ENCODE results near the gene MPP3. TPM values are rescaled to one million over a fixed set of nuclear protein-coding genes. Genes with fewer than 3 reads are reported as not detected.

MPP3 gene
- total and polyA plus RNA-seq, 10 of the 15 experiments (the other 5 are each of a cell fraction or from before 2014, with no cell fraction given) = not detected

- H3K27me3 ChIP-seq (replicated peaks in 1 of 2; ENCODE audit: control insufficient read depth in 2 of 2, insufficient read depth in 2 of 2, low read length in 1 of 2) = no peaks in the 10 kb centered on the region; a peak in 1 of 4 replicates
- no peak overlapping the region for H3K9ac ChIP-seq (ENCODE audit: control insufficient read depth, insufficient read depth, low read length)
- ChIA-PET POLR2A (interaction anchor here (0.6 kb wide), 1 partner anchor 377 kb away, joined by 3 read pairs; no protein-coding TSS in a partner anchor), SMC1A (ENCODE audit: uncharacterized antibody, unreplicated experiment) (interaction anchor here (1.6 kb wide), 1 partner anchor 13 kb away, joined by 3 read pairs; no protein-coding TSS in a partner anchor), RAD21 (ENCODE audit: unreplicated experiment) (no interaction called here), CTCF (interaction anchor here (1.3 to 1.6 kb wide), 4 partner anchors 12 to 146 kb away, joined by 3 to 4 read pairs (median 4); no protein-coding TSS in a partner anchor)
- H3K27ac ChIP-seq (ENCODE audit: control insufficient read depth, insufficient read depth) = no peak overlapping the region
- H3K4me2 ChIP-seq (ENCODE audit: control insufficient read depth, insufficient read depth) = no peak overlapping the region
- no peaks in the 10 kb centered on the region for H3K4me1 ChIP-seq (ENCODE audit: control insufficient read depth, insufficient read depth, low read length)
- BruUV-seq (replicated peaks) = no TSS peak
- FAIRE-seq (no peak), DNase-seq (ENCODE audit: low read depth, low spot score) (no peak), ATAC-seq (no peak)
- no peak overlapping the region for H2AFZ ChIP-seq (ENCODE audit: control insufficient read depth, low read depth, low read length)
- no peaks in the 10 kb centered on the region for H3K36me3 ChIP-seq (ENCODE audit: control insufficient read depth in 2 of 2, insufficient read depth in 2 of 2, low read length in 1 of 2)
- no peaks in the 10 kb centered on the region for H4K20me1 ChIP-seq (ENCODE audit: control insufficient read depth, insufficient read depth)
- no peaks in the 10 kb centered on the region for H3K9me3 ChIP-seq (replicated peaks; ENCODE audit: control insufficient read depth, insufficient read depth, low read length)
- in situ Hi-C loops (cut with MboI) (no loop called here), intact Hi-C loops (cut with micrococcal nuclease; ENCODE audit: unreplicated experiment) (no loop called here)
- H3K79me2 ChIP-seq (ENCODE audit: control insufficient read depth, insufficient read depth, low read length) = no peaks in the 10 kb centered on the region
- no peak overlapping the region for H3K4me3 ChIP-seq
- 26% methylated on average over 4 of the region's 4 CpGs for WGBS (ENCODE audit: insufficient coverage, insufficient replicate concordance, low lambda C conversion rate, missing lambda C conversion rate)
- TF ChIP-seq EP300 (IDR thresholded peaks at IDR 0.05; ENCODE audit: borderline replicate concordance in 1 of 2, control insufficient read depth in 1 of 2, low read depth in 2 of 2, low read length in 2 of 2) = no peak
- no peak for TF ChIP-seq RELB (IDR thresholded peaks at IDR 0.05; ENCODE audit: low read depth)
- no peak for TF ChIP-seq ZNF622 (IDR thresholded peaks at IDR 0.05)
- TF ChIP-seq RB1 (IDR thresholded peaks at IDR 0.05; ENCODE audit: borderline replicate concordance) = no peak
- no peak for TF ChIP-seq NFXL1 (IDR thresholded peaks at IDR 0.05; ENCODE audit: borderline replicate concordance)
- no peak for TF ChIP-seq CEBPB (IDR thresholded peaks at IDR 0.05; ENCODE audit: borderline replicate concordance in 1 of 2, low read depth in 2 of 2, low read length in 2 of 2)
- TF ChIP-seq ETV6 (conservative IDR thresholded peaks at IDR 0.05 in 1 of 2, IDR thresholded peaks at IDR 0.05 in 1 of 2; ENCODE audit: borderline replicate concordance in 1 of 2, low read depth in 1 of 2) = no peak
- TF ChIP-seq MTA2 (IDR thresholded peaks at IDR 0.05; ENCODE audit: low read depth) = no peak
- TF ChIP-seq, protein P1, sequence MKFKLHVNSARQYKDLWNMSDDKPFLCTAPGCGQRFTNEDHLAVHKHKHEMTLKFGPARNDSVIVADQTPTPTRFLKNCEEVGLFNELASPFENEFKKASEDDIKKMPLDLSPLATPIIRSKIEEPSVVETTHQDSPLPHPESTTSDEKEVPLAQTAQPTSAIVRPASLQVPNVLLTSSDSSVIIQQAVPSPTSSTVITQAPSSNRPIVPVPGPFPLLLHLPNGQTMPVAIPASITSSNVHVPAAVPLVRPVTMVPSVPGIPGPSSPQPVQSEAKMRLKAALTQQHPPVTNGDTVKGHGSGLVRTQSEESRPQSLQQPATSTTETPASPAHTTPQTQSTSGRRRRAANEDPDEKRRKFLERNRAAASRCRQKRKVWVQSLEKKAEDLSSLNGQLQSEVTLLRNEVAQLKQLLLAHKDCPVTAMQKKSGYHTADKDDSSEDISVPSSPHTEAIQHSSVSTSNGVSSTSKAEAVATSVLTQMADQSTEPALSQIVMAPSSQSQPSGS (IDR thresholded peaks at IDR 0.05; ENCODE audit: low read length) = no peak
- TF ChIP-seq ASH2L (IDR thresholded peaks at IDR 0.05; ENCODE audit: borderline replicate concordance, low read depth) = no peak
- no peak for TF ChIP-seq CHD2 (IDR thresholded peaks at IDR 0.05; ENCODE audit: borderline replicate concordance, low read depth, low read length)
- no peak for TF ChIP-seq KLF5 (IDR thresholded peaks at IDR 0.05; ENCODE audit: partially characterized antibody)
- TF ChIP-seq NR2C2 (IDR thresholded peaks at IDR 0.05; ENCODE audit: borderline replicate concordance, control insufficient read depth, insufficient read length, low read depth) = no peak
- TF ChIP-seq, protein P2, sequence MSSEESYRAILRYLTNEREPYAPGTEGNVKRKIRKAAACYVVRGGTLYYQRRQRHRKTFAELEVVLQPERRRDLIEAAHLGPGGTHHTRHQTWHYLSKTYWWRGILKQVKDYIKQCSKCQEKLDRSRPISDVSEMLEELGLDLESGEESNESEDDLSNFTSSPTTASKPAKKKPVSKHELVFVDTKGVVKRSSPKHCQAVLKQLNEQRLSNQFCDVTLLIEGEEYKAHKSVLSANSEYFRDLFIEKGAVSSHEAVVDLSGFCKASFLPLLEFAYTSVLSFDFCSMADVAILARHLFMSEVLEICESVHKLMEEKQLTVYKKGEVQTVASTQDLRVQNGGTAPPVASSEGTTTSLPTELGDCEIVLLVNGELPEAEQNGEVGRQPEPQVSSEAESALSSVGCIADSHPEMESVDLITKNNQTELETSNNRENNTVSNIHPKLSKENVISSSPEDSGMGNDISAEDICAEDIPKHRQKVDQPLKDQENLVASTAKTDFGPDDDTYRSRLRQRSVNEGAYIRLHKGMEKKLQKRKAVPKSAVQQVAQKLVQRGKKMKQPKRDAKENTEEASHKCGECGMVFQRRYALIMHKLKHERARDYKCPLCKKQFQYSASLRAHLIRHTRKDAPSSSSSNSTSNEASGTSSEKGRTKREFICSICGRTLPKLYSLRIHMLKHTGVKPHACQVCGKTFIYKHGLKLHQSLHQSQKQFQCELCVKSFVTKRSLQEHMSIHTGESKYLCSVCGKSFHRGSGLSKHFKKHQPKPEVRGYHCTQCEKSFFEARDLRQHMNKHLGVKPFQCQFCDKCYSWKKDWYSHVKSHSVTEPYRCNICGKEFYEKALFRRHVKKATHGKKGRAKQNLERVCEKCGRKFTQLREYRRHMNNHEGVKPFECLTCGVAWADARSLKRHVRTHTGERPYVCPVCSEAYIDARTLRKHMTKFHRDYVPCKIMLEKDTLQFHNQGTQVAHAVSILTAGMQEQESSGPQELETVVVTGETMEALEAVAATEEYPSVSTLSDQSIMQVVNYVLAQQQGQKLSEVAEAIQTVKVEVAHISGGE (CRISPR knock-in tag; IDR thresholded peaks at IDR 0.05) = no peak
Observed at GRCh38 chr17:43841282-43841681, 8.3 kb upstream of the MPP3 start.

Measured in GM12878 (cell line).